Measurements from ENCODE around the gene SETBP1. TPM values are rescaled to one million over a fixed set of nuclear protein-coding genes. Genes with fewer than 3 reads are reported as not detected.
"Not testable (repeated sequence)": the region's sequence is repeated elsewhere in the genome, so short reads cannot be mapped to it uniquely, and the experiment has no call there.

Gene SETBP1
- total RNA-seq, 4 donors from 2014 or later, result 16.2 to 33.6 (median 24.4) TPM

- no peaks in the 10 kb centered on the region for H3K9me3 ChIP-seq
- intact Hi-C loops (cut with DNase I; ENCODE audit: low total_unique reads), result loop anchor here (5.0 to 10.0 kb wide), 2 partner anchors 58 to 115 kb away; partner anchors contain the start of gene SETBP1
- no peak overlapping the region for H3K4me3 ChIP-seq
- H3K4me1 ChIP-seq, result peaks cover 25 to 64% (median 44%) of the 10 kb centered on the region in 4 donors
- TF ChIP-seq POLR2A (IDR thresholded peaks at IDR 0.05), result no peak
- TF ChIP-seq POLR2AphosphoS5 (IDR thresholded peaks at IDR 0.05), result no peak
- TF ChIP-seq EP300 (IDR thresholded peaks at IDR 0.05; ENCODE audit: low read depth), result no peak
- TF ChIP-seq CTCF (IDR thresholded peaks at IDR 0.05), result no peak
- no peaks in the 10 kb centered on the region for H3K36me3 ChIP-seq
- H3K27ac ChIP-seq, result peak overlapping the region in 2 of 4 donors; percentile 13 to 25
- 25% methylated on average over 1 of the region's 1 CpG for WGBS, 2 donors (ENCODE audit: low coverage in 1 of 2)
- DNase-seq, result no peak
- in situ Hi-C loops (cut with MboI; ENCODE audit: low pct_ligation_motif_present in 1 of 4, low pct_unique_long_range_greater_than_20kb in 1 of 4, low sequenced_read_pairs in 3 of 4), result loop anchor here in 1 of 4 donors (10.0 to 25.0 kb wide), 2 partner anchors 65 to 113 kb away; partner anchors contain the start of gene SETBP1
- H3K27me3 ChIP-seq, result no peaks in the 10 kb centered on the region
These were observed 119.3 kb downstream of the SETBP1 start for GRCh38 chr18:44799907-44800421.

- H3K36me3 ChIP-seq, DNase-seq, H3K9me3 ChIP-seq, H3K27me3 ChIP-seq, H3K4me3 ChIP-seq: not testable (repeated sequence)
- intact Hi-C loops (cut with DNase I; ENCODE audit: low total_unique reads) (loop anchor here (5.0 to 10.0 kb wide), 2 partner anchors 58 to 116 kb away; partner anchors contain the start of gene SETBP1), in situ Hi-C loops (cut with MboI; ENCODE audit: low pct_ligation_motif_present in 1 of 4, low pct_unique_long_range_greater_than_20kb in 1 of 4, low sequenced_read_pairs in 3 of 4) (loop anchor here in 1 of 4 donors (25.0 kb wide), 1 partner anchor 113 kb away; the partner anchor contains the start of gene SETBP1)
- Histone ChIP-seq H3K27ac (peak overlapping the region in 3 of 4 donors; percentile 13 to 91 (median 90)), H3K4me1 (peaks cover 29 to 71% (median 52%) of the 10 kb centered on the region in 4 donors)
- WGBS, 2 donors (ENCODE audit: low coverage in 1 of 2), result 95 to 96% methylated on average over 8 of the region's 8 CpGs
These were observed 120.1 kb downstream of the SETBP1 start for GRCh38 chr18:44800766-44801165.

GRCh38 chr18:44801781-44802180, 121.1 kb downstream of the SETBP1 start:
- H3K4me1 ChIP-seq, result peaks cover 37 to 74% (median 56%) of the 10 kb centered on the region in 4 donors
- no peak for DNase-seq
- no peaks in the 10 kb centered on the region for H3K27me3 ChIP-seq
- WGBS, 2 donors (ENCODE audit: low coverage in 1 of 2), result 60 to 63% methylated on average over 2 of the region's 2 CpGs
- no peak for TF ChIP-seq EP300 (IDR thresholded peaks at IDR 0.05; ENCODE audit: low read depth)
- TF ChIP-seq POLR2AphosphoS5 (IDR thresholded peaks at IDR 0.05), result no peak
- no peak for TF ChIP-seq CTCF (IDR thresholded peaks at IDR 0.05)
- TF ChIP-seq POLR2A (IDR thresholded peaks at IDR 0.05), result no peak
- no peaks in the 10 kb centered on the region for H3K9me3 ChIP-seq
- intact Hi-C loops (cut with DNase I; ENCODE audit: low total_unique reads) (loop anchor here (5.0 to 10.0 kb wide), 2 partner anchors 59 to 117 kb away; partner anchors contain the start of gene SETBP1), in situ Hi-C loops (cut with MboI; ENCODE audit: low pct_ligation_motif_present in 1 of 4, low pct_unique_long_range_greater_than_20kb in 1 of 4, low sequenced_read_pairs in 3 of 4) (loop anchor here in 1 of 4 donors (25.0 kb wide), 1 partner anchor 114 kb away; the partner anchor contains the start of gene SETBP1)
- peak overlapping the region; percentile 85 to 91 (median 90) for H3K27ac ChIP-seq
- H3K36me3 ChIP-seq, result no peaks in the 10 kb centered on the region
- no peak overlapping the region for H3K4me3 ChIP-seq

- Histone ChIP-seq H3K9me3 (no peaks in the 10 kb centered on the region), H3K4me1 (peaks cover 44 to 76% (median 56%) of the 10 kb centered on the region in 4 donors), H3K27me3 (no peaks in the 10 kb centered on the region), H3K4me3 (no peak overlapping the region), H3K27ac (peak overlapping the region; percentile 85 to 91 (median 90)), H3K36me3 (no peaks in the 10 kb centered on the region)
- in situ Hi-C loops (cut with MboI; ENCODE audit: low pct_ligation_motif_present in 1 of 4, low pct_unique_long_range_greater_than_20kb in 1 of 4, low sequenced_read_pairs in 3 of 4), result loop anchor here in 1 of 4 donors (25.0 kb wide), 1 partner anchor 115 kb away; the partner anchor contains the start of gene SETBP1
- TF ChIP-seq POLR2AphosphoS5 (IDR thresholded peaks at IDR 0.05) (peak in 1 of 3 donors; percentile 40), EP300 (IDR thresholded peaks at IDR 0.05; ENCODE audit: low read depth) (no peak), CTCF (IDR thresholded peaks at IDR 0.05) (no peak)
- whole genome bisulfite sequencing, 2 donors (ENCODE audit: low coverage in 1 of 2), result 43 to 50% methylated on average over 3 of the region's 3 CpGs
- no peak for DNase-seq
- intact Hi-C loops (cut with DNase I; ENCODE audit: low total_unique reads), result loop anchor here (5.0 to 10.0 kb wide), 2 partner anchors 60 to 118 kb away; partner anchors contain the start of gene SETBP1
These were observed 121.8 kb downstream of the SETBP1 start for GRCh38 chr18:44802508-44802907.
